ENCODE results near the gene OGFOD1.

DNA sequence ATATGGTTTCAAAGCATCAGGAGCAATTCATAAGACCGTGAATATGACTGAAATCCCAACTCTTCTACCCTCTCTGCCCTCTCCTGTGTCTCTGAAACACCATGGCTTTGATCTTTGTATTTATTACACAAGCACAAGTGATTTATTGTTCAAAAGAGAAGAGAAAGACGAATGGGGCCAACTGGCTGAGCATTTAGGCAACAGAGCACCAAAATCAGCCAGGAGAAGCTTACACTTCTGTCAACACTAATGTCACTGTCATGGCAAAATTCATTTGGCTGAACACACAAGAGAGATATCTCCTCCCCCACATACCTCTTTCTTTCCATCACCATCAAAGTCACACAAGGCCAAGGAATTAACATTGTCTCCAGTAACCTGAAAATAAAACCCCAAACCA, 59.2 kb downstream of the OGFOD1 start:
- no peak for TF ChIP-seq POLR2A (IDR thresholded peaks at IDR 0.05)
- TF ChIP-seq, protein P1, sequence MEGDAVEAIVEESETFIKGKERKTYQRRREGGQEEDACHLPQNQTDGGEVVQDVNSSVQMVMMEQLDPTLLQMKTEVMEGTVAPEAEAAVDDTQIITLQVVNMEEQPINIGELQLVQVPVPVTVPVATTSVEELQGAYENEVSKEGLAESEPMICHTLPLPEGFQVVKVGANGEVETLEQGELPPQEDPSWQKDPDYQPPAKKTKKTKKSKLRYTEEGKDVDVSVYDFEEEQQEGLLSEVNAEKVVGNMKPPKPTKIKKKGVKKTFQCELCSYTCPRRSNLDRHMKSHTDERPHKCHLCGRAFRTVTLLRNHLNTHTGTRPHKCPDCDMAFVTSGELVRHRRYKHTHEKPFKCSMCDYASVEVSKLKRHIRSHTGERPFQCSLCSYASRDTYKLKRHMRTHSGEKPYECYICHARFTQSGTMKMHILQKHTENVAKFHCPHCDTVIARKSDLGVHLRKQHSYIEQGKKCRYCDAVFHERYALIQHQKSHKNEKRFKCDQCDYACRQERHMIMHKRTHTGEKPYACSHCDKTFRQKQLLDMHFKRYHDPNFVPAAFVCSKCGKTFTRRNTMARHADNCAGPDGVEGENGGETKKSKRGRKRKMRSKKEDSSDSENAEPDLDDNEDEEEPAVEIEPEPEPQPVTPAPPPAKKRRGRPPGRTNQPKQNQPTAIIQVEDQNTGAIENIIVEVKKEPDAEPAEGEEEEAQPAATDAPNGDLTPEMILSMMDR (IDR thresholded peaks at IDR 0.05) = no peak
